ENCODE data around the gene MVB12B.
A peak's percentile ranks its signal among the peaks of the same experiment; 100 is the strongest.

Gene MVB12B

GRCh38 chr9:126454215-126454614 lies 127.6 kb downstream of the MVB12B start:
- no peak for DNase-seq

- DNase-seq = no peak
Measured at GRCh38 chr9:126454795-126455194, 128.2 kb downstream of the MVB12B start.

- DNase-seq = no peak
Measured at GRCh38 chr9:126456441-126457174, 130.0 kb downstream of the MVB12B start.

GRCh38 chr9:126457175-126457547 lies 130.5 kb downstream of the MVB12B start:
- no peak for DNase-seq

- DNase-seq = no peak
Measured at GRCh38 chr9:126457890-126458289, 131.3 kb downstream of the MVB12B start.

- no peak for DNase-seq
Measured at GRCh38 chr9:126459126-126459525, 132.5 kb downstream of the MVB12B start.

- no peak for DNase-seq
Measured at GRCh38 chr9:126459546-126459945, 132.9 kb downstream of the MVB12B start.

- DNase-seq = no peak
Measured at GRCh38 chr9:126459965-126460843, 133.6 kb downstream of the MVB12B start.

GRCh38 chr9:126461029-126461428 lies 134.4 kb downstream of the MVB12B start:
- DNase-seq = no peak

- DNase-seq = no peak
Measured at GRCh38 chr9:126461608-126462007, 135.0 kb downstream of the MVB12B start.

- no peak for DNase-seq
Measured at GRCh38 chr9:126462617-126463016, 136.0 kb downstream of the MVB12B start.

- no peak for DNase-seq
Measured at GRCh38 chr9:126463426-126463825, 136.8 kb downstream of the MVB12B start.

- no peak for DNase-seq
Measured at GRCh38 chr9:126464694-126465441, 138.2 kb downstream of the MVB12B start.

- no peak for DNase-seq
Measured at GRCh38 chr9:126465977-126466376, 139.3 kb downstream of the MVB12B start.

GRCh38 chr9:126468141-126468825 lies 141.7 kb downstream of the MVB12B start:
- DNase-seq = no peak

GRCh38 chr9:126470241-126470993 lies 143.8 kb downstream of the MVB12B start:
- no peak for DNase-seq

GRCh38 chr9:126471084-126471624 lies 144.5 kb downstream of the MVB12B start:
- peak; percentile 97 to 98 for DNase-seq

- no peak for DNase-seq
Measured at GRCh38 chr9:126472198-126472947, 145.7 kb downstream of the MVB12B start.

GRCh38 chr9:126472948-126473298 lies 146.3 kb downstream of the MVB12B start:
- DNase-seq = no peak

GRCh38 chr9:126474206-126474765 lies 147.7 kb downstream of the MVB12B start:
- DNase-seq = no peak

Data from inflammatory macrophage (primary cell).